Measurements from ENCODE around the gene TSEN15.

Gene TSEN15

DNA sequence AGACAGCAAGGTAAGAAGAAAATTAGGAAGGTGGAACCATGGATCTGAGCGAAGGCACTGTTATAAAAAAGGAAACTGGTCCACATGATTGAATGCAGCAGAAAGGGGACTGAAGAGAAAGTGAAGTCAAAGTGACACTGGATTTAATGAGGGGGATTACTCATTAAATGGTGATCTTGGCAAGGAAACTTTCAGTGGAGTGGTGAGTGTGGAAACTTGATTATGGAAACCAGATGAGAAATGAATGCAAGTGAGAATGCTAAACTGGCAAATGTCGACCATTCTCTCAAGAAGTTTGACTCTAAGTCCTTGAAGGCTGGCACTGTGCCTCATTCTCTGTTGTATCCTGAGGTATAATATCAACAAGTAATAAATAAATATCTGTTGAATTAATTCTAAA lies 37.3 kb upstream of the TSEN15 start:
- no peak overlapping the region for H3K4me3 ChIP-seq (ENCODE audit: low read depth, low read length)
- TF ChIP-seq, protein P1, sequence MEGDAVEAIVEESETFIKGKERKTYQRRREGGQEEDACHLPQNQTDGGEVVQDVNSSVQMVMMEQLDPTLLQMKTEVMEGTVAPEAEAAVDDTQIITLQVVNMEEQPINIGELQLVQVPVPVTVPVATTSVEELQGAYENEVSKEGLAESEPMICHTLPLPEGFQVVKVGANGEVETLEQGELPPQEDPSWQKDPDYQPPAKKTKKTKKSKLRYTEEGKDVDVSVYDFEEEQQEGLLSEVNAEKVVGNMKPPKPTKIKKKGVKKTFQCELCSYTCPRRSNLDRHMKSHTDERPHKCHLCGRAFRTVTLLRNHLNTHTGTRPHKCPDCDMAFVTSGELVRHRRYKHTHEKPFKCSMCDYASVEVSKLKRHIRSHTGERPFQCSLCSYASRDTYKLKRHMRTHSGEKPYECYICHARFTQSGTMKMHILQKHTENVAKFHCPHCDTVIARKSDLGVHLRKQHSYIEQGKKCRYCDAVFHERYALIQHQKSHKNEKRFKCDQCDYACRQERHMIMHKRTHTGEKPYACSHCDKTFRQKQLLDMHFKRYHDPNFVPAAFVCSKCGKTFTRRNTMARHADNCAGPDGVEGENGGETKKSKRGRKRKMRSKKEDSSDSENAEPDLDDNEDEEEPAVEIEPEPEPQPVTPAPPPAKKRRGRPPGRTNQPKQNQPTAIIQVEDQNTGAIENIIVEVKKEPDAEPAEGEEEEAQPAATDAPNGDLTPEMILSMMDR (IDR thresholded peaks at IDR 0.05; ENCODE audit: insufficient read depth, low read length, missing control alignments): no peak
- ChIA-PET POLR2A (no interaction called here), CTCF (interaction anchor here (1.3 kb wide), 1 partner anchor 11 kb away, joined by 3 read pairs; no protein-coding TSS in a partner anchor)
- no peak for DNase-seq (ENCODE audit: low read depth, low spot score)

DNA sequence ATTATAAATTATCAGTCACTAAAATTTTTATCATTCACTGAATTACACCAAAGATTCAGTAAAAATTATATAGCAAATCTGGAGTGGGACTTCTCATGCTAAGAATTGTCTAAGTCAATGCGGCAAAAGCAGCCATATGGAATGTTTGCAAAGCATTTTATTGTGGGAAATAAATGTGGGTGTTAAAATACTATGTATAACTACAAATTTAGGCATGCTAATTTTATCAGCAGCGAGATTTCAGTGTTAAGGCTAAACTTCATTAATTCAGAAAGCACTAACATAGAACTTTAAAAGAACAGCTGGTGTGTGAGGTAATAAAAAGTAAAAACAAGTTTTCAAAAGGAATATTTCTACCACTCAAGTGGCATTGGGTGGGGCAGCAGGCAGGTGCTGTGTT lies 35.4 kb upstream of the TSEN15 start:
- no peak for DNase-seq (ENCODE audit: low read depth, low spot score)
- TF ChIP-seq, protein P1 (IDR thresholded peaks at IDR 0.05; ENCODE audit: insufficient read depth, low read length, missing control alignments): no peak
- POLR2A ChIA-PET: no interaction called here
- CTCF ChIA-PET: no interaction called here
- H3K4me3 ChIP-seq (ENCODE audit: low read depth, low read length): no peak overlapping the region

DNA sequence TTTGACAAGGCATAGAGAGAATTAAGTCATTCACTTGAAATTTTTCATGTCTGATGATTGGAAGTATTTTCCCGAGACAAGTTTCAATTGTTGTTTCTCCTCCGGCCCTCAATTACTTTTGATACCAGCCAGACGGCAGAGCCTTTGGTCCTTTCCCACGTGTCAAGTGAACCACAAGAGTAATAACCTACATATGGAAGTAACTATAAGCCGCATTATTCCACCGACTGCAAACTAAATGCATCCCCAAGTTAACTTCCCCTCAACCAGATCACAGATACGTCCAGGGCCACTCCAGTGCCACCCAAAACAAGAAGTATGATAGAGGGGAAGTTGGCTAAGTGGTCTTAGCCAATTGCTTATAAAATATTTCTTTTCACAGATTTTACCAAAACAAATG lies 34.2 kb upstream of the TSEN15 start:
- TF ChIP-seq, protein P1 (IDR thresholded peaks at IDR 0.05; ENCODE audit: insufficient read depth, low read length, missing control alignments): no peak
- no peak overlapping the region for H3K4me3 ChIP-seq (ENCODE audit: low read depth, low read length)
- ChIA-PET POLR2A (no interaction called here), CTCF (no interaction called here)
- no peak for DNase-seq (ENCODE audit: low read depth, low spot score)

DNA sequence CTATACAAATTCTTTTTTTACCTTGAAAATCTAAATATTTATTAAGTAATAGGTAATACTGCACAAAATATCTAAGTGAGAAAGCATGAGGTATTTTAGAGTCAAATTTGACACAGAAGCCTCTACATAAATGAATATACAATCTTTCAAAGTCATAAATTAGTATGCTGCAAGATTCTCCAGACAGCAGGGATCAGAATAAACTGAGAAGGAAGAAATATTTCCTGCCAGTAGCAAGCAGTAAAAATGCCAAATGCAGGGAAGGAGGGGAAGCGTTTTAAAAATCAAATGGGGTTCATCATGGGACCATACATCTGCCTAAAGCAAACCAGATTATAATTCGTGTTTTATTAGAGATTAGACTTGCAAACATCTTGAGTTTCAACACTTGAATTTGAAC lies 32.9 kb upstream of the TSEN15 start:
- CTCF ChIA-PET: no interaction called here
- TF ChIP-seq, protein P1 (IDR thresholded peaks at IDR 0.05; ENCODE audit: insufficient read depth, low read length, missing control alignments): no peak
- H3K4me3 ChIP-seq (ENCODE audit: low read depth, low read length): no peak overlapping the region
- POLR2A ChIA-PET: no interaction called here
- DNase-seq (ENCODE audit: low read depth, low spot score): no peak

DNA sequence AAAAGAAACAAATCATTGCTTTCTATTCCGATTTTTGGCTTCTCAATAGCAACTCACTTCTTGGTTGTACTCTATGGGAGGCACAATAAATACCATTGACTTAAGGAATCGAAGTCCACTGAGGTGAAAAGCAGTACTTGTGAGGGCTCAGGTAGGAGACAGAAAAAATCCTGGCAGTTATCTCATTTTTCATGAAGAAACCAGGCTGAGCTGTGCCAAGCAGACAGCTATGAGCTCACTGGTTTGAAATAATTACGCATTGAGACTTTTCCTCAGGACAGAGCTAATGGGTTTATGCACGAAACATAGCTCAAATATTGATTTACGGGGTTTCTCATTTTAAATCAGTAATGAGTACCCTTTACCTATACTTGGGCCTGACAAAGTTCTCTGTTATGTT lies 32.5 kb upstream of the TSEN15 start:
- POLR2A ChIA-PET: no interaction called here
- no peak overlapping the region for H3K4me3 ChIP-seq (ENCODE audit: low read depth, low read length)
- DNase-seq (ENCODE audit: low read depth, low spot score): no peak
- CTCF ChIA-PET: no interaction called here
- TF ChIP-seq, protein P1 (IDR thresholded peaks at IDR 0.05; ENCODE audit: insufficient read depth, low read length, missing control alignments): no peak

DNA sequence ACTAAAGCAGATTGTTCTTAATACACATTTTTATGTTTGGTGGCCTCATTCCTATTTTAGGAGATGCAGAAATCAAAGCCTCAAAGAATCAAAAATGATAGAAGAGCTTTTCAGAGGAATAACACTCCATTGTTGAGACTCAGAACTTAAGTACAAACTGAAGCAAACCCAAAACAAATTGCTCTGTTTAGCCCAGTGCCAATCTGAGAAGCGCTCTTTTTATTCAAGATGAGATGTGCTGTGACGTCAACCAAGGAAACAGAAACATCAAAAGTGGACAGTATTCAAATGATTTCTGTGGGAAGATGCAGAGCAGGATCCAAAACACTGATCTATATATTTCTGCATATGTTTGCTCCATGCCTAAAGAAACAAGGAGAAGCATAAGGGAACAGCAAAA lies 32.0 kb upstream of the TSEN15 start:
- no peak for DNase-seq (ENCODE audit: low read depth, low spot score)
- no peak overlapping the region for H3K4me3 ChIP-seq (ENCODE audit: low read depth, low read length)
- ChIA-PET CTCF (no interaction called here), POLR2A (no interaction called here)
- TF ChIP-seq, protein P1 (IDR thresholded peaks at IDR 0.05; ENCODE audit: insufficient read depth, low read length, missing control alignments): no peak
